Adrenal gland (tissue), 5 donors: ENCODE measurements around the gene ATG101.

Experiments
- CTCF ChIP-seq, 6 experiments: fragments of 450-650 bp in 4 of 6; fragments of 200-600 bp in 2 of 6; sonication (generic) in 1 of 6; IDR thresholded peaks; 1 replicate in 5 of 6; 2 replicates in 1 of 6; pipeline versions ENCODE4 v1.5.1 to v1.8.0; 2016 to 2021; ENCODE audit warnings: antibody characterized with exemption in 6 of 6, mild to moderate bottlenecking in 2 of 6, moderate library complexity in 1 of 6
- POLR2A ChIP-seq, 2 donors: fragments of 450-650 bp; IDR thresholded peaks; one replicate each; pipeline ENCODE4 v1.6.1; 2017; ENCODE audit warnings: antibody characterized with exemption in 2 of 2, mild to moderate bottlenecking in 2 of 2, moderate library complexity in 1 of 2
- donor health status: DM: no; HTN: no; CAD: no.

DNA sequence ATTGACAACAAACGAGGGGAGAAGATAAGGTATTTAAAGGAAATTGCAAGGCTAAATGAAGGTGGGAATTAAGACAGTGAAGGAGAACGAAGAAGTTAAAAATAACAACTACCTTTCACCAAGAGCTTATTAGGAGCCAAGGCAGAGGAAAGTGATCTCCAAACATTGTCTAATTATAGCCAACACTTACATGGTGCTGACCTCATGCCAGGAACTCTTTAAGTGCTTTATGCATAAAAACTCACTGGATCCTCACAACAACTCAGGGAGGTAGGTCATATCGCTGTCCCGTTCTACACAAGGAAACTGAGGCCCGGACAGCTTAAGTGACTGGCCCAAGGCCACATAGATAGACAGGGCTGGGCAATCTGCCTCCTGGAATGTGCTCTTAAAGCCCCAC, 43.5 kb upstream of the ATG101 start:
- TF ChIP-seq CTCF (IDR thresholded peaks at IDR 0.05) (no peak), POLR2A (IDR thresholded peaks at IDR 0.05) (no peak)
